Left lung (tissue), 10 donors: ENCODE measurements around the gene HSD3B1. TPM values are rescaled to one million over a fixed set of nuclear protein-coding genes. Genes with fewer than 3 reads are reported as not detected.

Experiments used
- ATAC-seq: fragments of 200-7000 bp; cut with Tn5 transposase; one replicate; pipeline ENCODE4 v1.9.1; 2020; ENCODE audit warnings: moderate library complexity
- DNase-seq, 4 donors: peaks; one replicate each; pipeline ENCODE4 v3.0.0-alpha.2; 2013 to 2020
- H3K27ac ChIP-seq, 2 donors: fragments of 200-600 bp; sonication (generic) in 1 of 2; one replicate each; pipeline versions ENCODE4 v1.5.0 to v1.8.0; 2020 to 2021
- H3K27me3 ChIP-seq, 2 donors: fragments of 200-600 bp; sonication (generic) in 1 of 2; one replicate each; pipeline versions ENCODE4 v1.5.0 to v1.8.0; 2020 to 2021
- H3K36me3 ChIP-seq, 2 donors: fragments of 200-600 bp; sonication (generic) in 1 of 2; one replicate each; pipeline versions ENCODE4 v1.5.0 to v1.8.0; 2020 to 2021
- H3K4me1 ChIP-seq, 2 donors: fragments of 200-600 bp; one replicate each; pipeline ENCODE4 v1.8.0; 2021
- H3K4me3 ChIP-seq, 2 donors: fragments of 200-600 bp; sonication (generic) in 1 of 2; one replicate each; pipeline versions ENCODE4 v1.5.0 to v1.8.0; 2020 to 2021; ENCODE audit warnings: mild to moderate bottlenecking in 1 of 2
- H3K9me3 ChIP-seq, 2 donors: fragments of 200-600 bp; sonication (generic) in 1 of 2; one replicate each; pipeline versions ENCODE4 v1.5.0 to v1.8.0; 2020 to 2021
- CTCF ChIP-seq, 2 donors: fragments of 200-600 bp; sonication (generic) in 1 of 2; IDR thresholded peaks; one replicate each; pipeline versions ENCODE4 v1.5.0 to v1.8.0; 2021; ENCODE audit warnings: antibody characterized with exemption in 2 of 2
- intact Hi-C, 2 donors: fragments of 100-400 bp; cut with DNase I; formaldehyde crosslinking; loops; one replicate each; pipeline versions ENCODE4 v1.11.2 to v1.14.2; 2022
- polyA plus RNA-seq, 6 donors: library from polyadenylated mRNA; unstranded; fragments of 120-200 nt; gene quantifications; one replicate each; pipeline ENCODE4 v1.2.1, GENCODE V29; 2013; ENCODE audit not compliant: insufficient read length in 6 of 6
- total RNA-seq, 2 donors: library from RNA; stranded (reverse); fragmentation: NEBNext Ultra II Directional; extraction: Animal tissue kit (Norgen Biotek cat#: 25700); gene quantifications; one replicate each; pipeline ENCODE4 v1.2.1, GENCODE V29; 2021
- donor health status: DM: no; HTN: yes; CAD: no.
- donor health status: DM: no; HTN: no; CAD: no.

The HSD3B1 gene
- total and polyA plus RNA-seq, 8 donors: 0.54 to 1.1 (median 0.74) TPM; not detected in 3

GRCh38 chr1:119472080-119472818, 34.8 kb upstream of the HSD3B1 start:
- no peak for TF ChIP-seq CTCF (IDR thresholded peaks at IDR 0.05)
- Histone ChIP-seq H3K4me1 (no peaks in the 10 kb centered on the region), H3K9me3 (no peaks in the 10 kb centered on the region), H3K36me3 (no peaks in the 10 kb centered on the region), H3K27ac (no peak overlapping the region), H3K4me3 (no peak overlapping the region), H3K27me3 (no peaks in the 10 kb centered on the region)
- no peak for ATAC-seq
- DNase-seq: peak in 2 of 4 donors; percentile 10 to 46
- intact Hi-C loops: no loop called here

- no peaks in the 10 kb centered on the region for H3K27me3 ChIP-seq
- no peak for TF ChIP-seq CTCF (IDR thresholded peaks at IDR 0.05)
- no peak overlapping the region for H3K27ac ChIP-seq
- ATAC-seq (no peak), DNase-seq (no peak)
- H3K4me1 ChIP-seq: no peaks in the 10 kb centered on the region
- intact Hi-C loops: no loop called here
- no peaks in the 10 kb centered on the region for H3K9me3 ChIP-seq
- H3K36me3 ChIP-seq: no peaks in the 10 kb centered on the region
- H3K4me3 ChIP-seq: no peak overlapping the region
These were observed 34.2 kb upstream of the HSD3B1 start for GRCh38 chr1:119472819-119473175.

GRCh38 chr1:119475866-119476439, 31.1 kb upstream of the HSD3B1 start:
- Histone ChIP-seq H3K27ac (no peak overlapping the region), H3K4me1 (no peaks in the 10 kb centered on the region), H3K4me3 (no peak overlapping the region), H3K36me3 (no peaks in the 10 kb centered on the region), H3K27me3 (no peaks in the 10 kb centered on the region), H3K9me3 (no peaks in the 10 kb centered on the region)
- peak; percentile 50 to 55 for TF ChIP-seq CTCF (IDR thresholded peaks at IDR 0.05)
- intact Hi-C loops: no loop called here
- DNase-seq (peak; percentile 14 to 70 (median 44)), ATAC-seq (peak; percentile 97)

- ATAC-seq (no peak), DNase-seq (no peak)
- Histone ChIP-seq H3K27ac (no peak overlapping the region), H3K4me3 (no peak overlapping the region), H3K36me3 (no peaks in the 10 kb centered on the region), H3K9me3 (no peaks in the 10 kb centered on the region), H3K4me1 (no peaks in the 10 kb centered on the region), H3K27me3 (no peaks in the 10 kb centered on the region)
- intact Hi-C loops: no loop called here
- no peak for TF ChIP-seq CTCF (IDR thresholded peaks at IDR 0.05)
These were observed 29.3 kb upstream of the HSD3B1 start for GRCh38 chr1:119477710-119478109.

- DNase-seq: no peak
- TF ChIP-seq CTCF (IDR thresholded peaks at IDR 0.05): no peak
- Histone ChIP-seq H3K4me1 (no peaks in the 10 kb centered on the region), H3K27me3 (no peaks in the 10 kb centered on the region), H3K27ac (no peak overlapping the region), H3K36me3 (no peaks in the 10 kb centered on the region), H3K4me3 (no peak overlapping the region), H3K9me3 (no peaks in the 10 kb centered on the region)
- intact Hi-C loops: no loop called here
- no peak for ATAC-seq
These were observed 26.8 kb upstream of the HSD3B1 start for GRCh38 chr1:119480175-119480574.
